H9 (cell line): ENCODE measurements around the gene LIPH. TPM values are rescaled to one million over a fixed set of nuclear protein-coding genes. Genes with fewer than 3 reads are reported as not detected.

Experiments
- DNase-seq: peaks from one replicate; pipeline ENCODE4 v3.0.0-alpha.2; 2017
- H2AFZ ChIP-seq: one replicate; pipeline ENCODE4 v1.6.1; 2013; ENCODE audit warnings: mild to moderate bottlenecking, low read length, control low read depth, moderate library complexity
- H2AK5ac ChIP-seq: 2 replicates; pipeline ENCODE4 v1.6.1; 2013; ENCODE audit warnings: low read length, control low read depth, mixed read lengths; ENCODE audit not compliant: insufficient read length
- H2BK120ac ChIP-seq: one replicate; pipeline ENCODE4 v1.6.1; 2013; ENCODE audit warnings: low read depth, mild to moderate bottlenecking, low read length, control low read depth, inconsistent platforms; ENCODE audit not compliant: poor library complexity, severe bottlenecking
- H2BK12ac ChIP-seq: 2 replicates; pipeline ENCODE4 v1.6.1; 2013; ENCODE audit warnings: low read length, control low read depth, mixed read lengths, low read depth; ENCODE audit not compliant: insufficient read length
- H2BK15ac ChIP-seq: 2 replicates; pipeline ENCODE4 v1.6.1; 2013; ENCODE audit warnings: low read depth, low read length, control low read depth
- H2BK20ac ChIP-seq: one replicate; pipeline ENCODE4 v1.6.1; 2013; ENCODE audit warnings: low read depth, mild to moderate bottlenecking, low read length, control low read depth, inconsistent platforms; ENCODE audit not compliant: poor library complexity, severe bottlenecking
- H2BK5ac ChIP-seq: 2 replicates; pipeline ENCODE4 v1.6.1; 2013; ENCODE audit warnings: low read length, control low read depth, mixed read lengths; ENCODE audit not compliant: insufficient read length
- H3K14ac ChIP-seq: 2 replicates; pipeline ENCODE4 v1.6.1; 2013; ENCODE audit warnings: low read length, control low read depth; ENCODE audit not compliant: insufficient read depth
- H3K18ac ChIP-seq: 2 replicates; pipeline ENCODE4 v1.6.1; 2013; ENCODE audit warnings: low read depth, mild to moderate bottlenecking, mixed read lengths, low read length, control low read depth; ENCODE audit not compliant: insufficient read length
- H3K23ac ChIP-seq: 2 replicates; pipeline ENCODE4 v1.6.1; 2013; ENCODE audit warnings: low read length, control low read depth, mixed read lengths, low read depth; ENCODE audit not compliant: insufficient read length
- H3K23me2 ChIP-seq: 2 replicates; pipeline ENCODE4 v1.6.1; 2013; ENCODE audit warnings: low read depth, mild to moderate bottlenecking, mixed read lengths, low read length, control low read depth; ENCODE audit not compliant: insufficient read length, poor library complexity, severe bottlenecking
- H3K27ac ChIP-seq: 2 replicates; pipeline ENCODE4 v1.5.1; 2013; ENCODE audit warnings: low read length, control low read depth, mixed read lengths, low read depth; ENCODE audit not compliant: insufficient read length
- H3K27me3 ChIP-seq: 2 replicates; pipeline ENCODE4 v1.6.1; 2013; ENCODE audit warnings: low read length, control low read depth, inconsistent platforms; ENCODE audit not compliant: insufficient read depth
- H3K4ac ChIP-seq: 2 replicates; pipeline ENCODE4 v1.6.1; 2013; ENCODE audit warnings: low read depth, mild to moderate bottlenecking, control low read depth, inconsistent platforms, low read length, moderate library complexity
- H3K4me1 ChIP-seq: 2 replicates; pipeline ENCODE4 v1.6.1; 2013; ENCODE audit warnings: low read length, control low read depth, inconsistent platforms; ENCODE audit not compliant: insufficient read depth
- H3K4me2 ChIP-seq: 2 replicates; pipeline ENCODE4 v1.6.1; 2013; ENCODE audit warnings: low read length, control low read depth, mixed read lengths; ENCODE audit not compliant: insufficient read length, insufficient read depth
- H3K56ac ChIP-seq: 2 replicates; pipeline ENCODE4 v1.6.1; 2013; ENCODE audit warnings: low read depth, mild to moderate bottlenecking, mixed read lengths, low read length, control low read depth; ENCODE audit not compliant: insufficient read length
- H3K79me1 ChIP-seq: 2 replicates; pipeline ENCODE4 v1.6.1; 2013; ENCODE audit warnings: low read depth, mild to moderate bottlenecking, moderate library complexity, low read length, control low read depth, inconsistent platforms; ENCODE audit not compliant: insufficient read depth, poor library complexity, severe bottlenecking
- H3K79me2 ChIP-seq: 2 replicates; pipeline ENCODE4 v1.6.1; 2013; ENCODE audit warnings: low read length, control low read depth, inconsistent platforms; ENCODE audit not compliant: insufficient read depth
- H3K9ac ChIP-seq: 2 replicates; pipeline ENCODE4 v1.6.1; 2013; ENCODE audit warnings: low read length, control low read depth, mixed read lengths; ENCODE audit not compliant: insufficient read length; ENCODE audit errors: extremely low read depth
- H3K9me3 ChIP-seq: one replicate; pipeline ENCODE4 v1.6.1; 2013; ENCODE audit warnings: low read depth, low read length, inconsistent platforms; ENCODE audit not compliant: control insufficient read depth
- H3T11ph ChIP-seq: one replicate; pipeline ENCODE4 v1.6.1; 2013; ENCODE audit warnings: mild to moderate bottlenecking, low read length, control low read depth, inconsistent platforms
- H4K20me1 ChIP-seq: one replicate; pipeline ENCODE4 v1.6.1; 2013; ENCODE audit not compliant: control insufficient read depth, insufficient read length, insufficient read depth
- H4K5ac ChIP-seq: 2 replicates; pipeline ENCODE4 v1.6.1; 2013; ENCODE audit warnings: low read depth, mild to moderate bottlenecking, mixed read lengths, low read length, control low read depth; ENCODE audit not compliant: insufficient read length
- H4K8ac ChIP-seq: replicated peaks from 2 replicates; pipeline ENCODE4 v1.6.1; 2013; ENCODE audit warnings: low read length, control low read depth, mixed read lengths, low read depth; ENCODE audit not compliant: insufficient read length
- H4K91ac ChIP-seq: 2 replicates; pipeline ENCODE4 v1.6.1; 2013; ENCODE audit warnings: low read depth, mild to moderate bottlenecking, moderate library complexity, mixed read lengths, low read length, control low read depth; ENCODE audit not compliant: insufficient read length
- H3K27ac Mint-ChIP-seq, 3 experiments: 2 replicates in 2 of 3; 3 replicates in 1 of 3; pipeline ENCODE4 v1.8.0; 2020 to 2021; ENCODE audit warnings: mixed read lengths in 3 of 3, mild to moderate bottlenecking in 1 of 3, moderate library complexity in 1 of 3
- H3K27me3 Mint-ChIP-seq: 2 replicates; pipeline ENCODE4 v1.8.0; 2021; ENCODE audit warnings: low read depth, mild to moderate bottlenecking, moderate library complexity, mixed read lengths
- H3K36me3 Mint-ChIP-seq, 3 experiments: 2 replicates in 2 of 3; 3 replicates in 1 of 3; pipeline ENCODE4 v1.8.0; 2020 to 2021; ENCODE audit warnings: low read depth in 3 of 3, mixed read lengths in 3 of 3; ENCODE audit not compliant: insufficient read depth in 1 of 3
- H3K4me1 Mint-ChIP-seq, 2 experiments: 2 replicates each; pipeline ENCODE4 v1.8.0; 2020; ENCODE audit warnings: mixed read lengths in 2 of 2
- H3K4me3 Mint-ChIP-seq, 2 experiments: 2 replicates in 1 of 2; 3 replicates in 1 of 2; pipeline ENCODE4 v1.8.0; 2020 to 2021; ENCODE audit warnings: mild to moderate bottlenecking in 2 of 2, mixed read lengths in 2 of 2, moderate library complexity in 1 of 2
- H3K9me3 Mint-ChIP-seq, 2 experiments: 2 replicates in 1 of 2; 3 replicates in 1 of 2; pipeline ENCODE4 v1.8.0; 2020; ENCODE audit warnings: mild to moderate bottlenecking in 2 of 2, mixed read lengths in 2 of 2, moderate library complexity in 1 of 2
- CTCF ChIP-seq: fragments of 200-600 bp; sonication (generic); conservative IDR thresholded peaks from 3 replicates; pipeline ENCODE4 v1.8.0; 2021; ENCODE audit warnings: antibody characterized with exemption, mild to moderate bottlenecking
- WGBS: extraction: QIAGEN DNeasy Blood & Tissue Kit; methylation state at CpG from one replicate; pipeline ENCODE4 v1.1.7; 2013; ENCODE audit warnings: missing lambda C conversion rate, low lambda C conversion rate, mixed read lengths; ENCODE audit not compliant: insufficient read length; ENCODE audit errors: extremely low coverage; 5-methylcytosine and 5-hydroxymethylcytosine counted together
- total RNA-seq: library from RNA; stranded (reverse); gene quantifications from 2 replicates; pipeline ENCODE4 v1.2.1, GENCODE V29; 2021

The LIPH gene
- total RNA-seq, 1 experiment from 2014 or later = 0.17 TPM

- Mint-ChIP-seq H3K27ac (no peak overlapping the region), H3K9me3 (no peaks in the 10 kb centered on the region), H3K4me3 (no peak overlapping the region), H3K27me3 (peaks cover 2% of the 10 kb centered on the region), H3K4me1 (peaks cover 39 to 41% of the 10 kb centered on the region in 2 experiments), H3K36me3 (no peaks in the 10 kb centered on the region; a peak in 1 of 7 replicates)
- no peak overlapping the region for H3K4me2 ChIP-seq
- no peak overlapping the region for H2AK5ac ChIP-seq
- H3K4me1 ChIP-seq = 0 out of 2 replicates have a peak, but pooled peaks cover 5% of the 10 kb centered on the region
- WGBS = no CpG with 5 or more reads among the region's 13 CpGs
- H4K5ac ChIP-seq = no peak overlapping the region
- H3K79me2 ChIP-seq = no peaks in the 10 kb centered on the region
- no peak overlapping the region for H3K9ac ChIP-seq
- peak overlapping the region; percentile 47 for H3K18ac ChIP-seq
- no peak overlapping the region for H2BK15ac ChIP-seq
- no peak overlapping the region for H2AFZ ChIP-seq
- DNase-seq = no peak
- no peak overlapping the region for H2BK120ac ChIP-seq
- H3T11ph ChIP-seq = no peak overlapping the region
- H3K4ac ChIP-seq = no peak overlapping the region
- no peak overlapping the region for H2BK12ac ChIP-seq
- no peaks in the 10 kb centered on the region for H3K23me2 ChIP-seq
- H4K20me1 ChIP-seq = no peaks in the 10 kb centered on the region
- H2BK20ac ChIP-seq = no peak overlapping the region
- H2BK5ac ChIP-seq = no peak overlapping the region
- H3K27ac ChIP-seq = no peak overlapping the region
- H3K14ac ChIP-seq = no peak overlapping the region
- no peak overlapping the region for H4K91ac ChIP-seq
- no peak for TF ChIP-seq CTCF
- no peaks in the 10 kb centered on the region for H3K9me3 ChIP-seq
- no peaks in the 10 kb centered on the region; the same call in 1 of the 2 replicates for H3K27me3 ChIP-seq
- H4K8ac ChIP-seq = no peak overlapping the region
- no peak overlapping the region for H3K23ac ChIP-seq
- H3K79me1 ChIP-seq = no peaks in the 10 kb centered on the region
- H3K56ac ChIP-seq = no peak overlapping the region
These were observed 8.3 kb upstream of the LIPH start for GRCh38 chr3:185560676-185561075.
